ENCODE measurements around the gene PNCK. TPM values are rescaled to one million over a fixed set of nuclear protein-coding genes. Genes with fewer than 3 reads are reported as not detected.

The PNCK gene
- total and polyA plus RNA-seq, 2 of the 13 experiments (the other 11 are each of a cell fraction or from before 2014, with no cell fraction given): 33.1 TPM; not detected in 1

GRCh38 chrX:153685156-153685536, 11.5 kb upstream of the PNCK start (continued):
- TF ChIP-seq ELF1 (CRISPR knock-in tag; IDR thresholded peaks at IDR 0.05): no peak

DNA sequence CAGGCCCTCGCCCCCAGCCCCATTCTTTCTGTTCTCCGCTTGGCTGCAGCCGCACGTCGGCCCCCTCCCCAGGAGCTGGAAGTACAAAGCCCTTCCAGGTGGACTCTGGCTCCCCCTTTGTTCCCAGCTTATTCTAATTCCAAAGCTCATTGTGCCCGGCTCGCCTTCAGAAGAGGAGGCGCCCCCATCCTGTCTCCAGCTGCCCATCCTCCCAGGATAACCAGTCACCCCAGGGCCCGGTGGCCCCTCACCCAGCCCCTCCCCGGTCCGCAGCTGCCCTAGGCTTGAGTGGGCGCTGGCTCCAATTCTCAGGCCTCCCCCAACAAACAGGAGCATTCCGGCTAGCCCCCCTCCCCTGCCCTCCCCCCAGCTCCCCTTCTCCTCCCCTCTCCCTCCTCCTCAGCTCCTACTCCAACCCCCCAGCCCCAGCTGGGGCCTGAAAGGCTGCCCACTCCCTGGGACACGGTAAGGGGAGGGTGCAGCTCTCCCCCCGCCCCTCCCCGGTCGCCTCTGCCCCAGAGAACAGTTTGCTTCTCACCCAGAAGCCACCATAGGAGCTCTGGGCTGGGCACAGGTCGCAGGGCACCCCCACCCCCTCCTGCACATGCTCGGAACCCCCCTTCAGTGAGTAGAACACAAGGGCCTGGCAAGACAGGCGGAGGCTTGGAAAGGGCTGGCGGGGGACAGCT, 11.0 kb upstream of the PNCK start:
- Histone ChIP-seq H3K79me2 (ENCODE audit: insufficient read depth, low read length) (peaks cover 13% of the 10 kb centered on the region), H4K20me1 (ENCODE audit: insufficient read depth, low read length) (peaks cover 3% of the 10 kb centered on the region; the same call in 1 of the 2 replicates), H3K4me2 (ENCODE audit: low read depth, low read length) (peak overlapping the region; percentile 74), H3K4me1 (ENCODE audit: insufficient read depth, low read length) (peaks cover 35% of the 10 kb centered on the region), H3K4me3 (replicated peaks in 1 of 3; ENCODE audit: insufficient read depth in 1 of 3, low read depth in 2 of 3, low read length in 3 of 3) (peak overlapping the region; percentile 54 to 73 (median 60)), H3K36me3 (replicated peaks in 1 of 2; ENCODE audit: control insufficient read depth in 1 of 2, insufficient read depth in 2 of 2, low read length in 2 of 2) (no peaks in the 10 kb centered on the region; a peak in 1 of 5 replicates), H3K9ac (ENCODE audit: insufficient read depth, low read depth, low read length) (peak overlapping the region; percentile 71), H3K9me3 (ENCODE audit: low read length) (no peaks in the 10 kb centered on the region), H2AFZ (ENCODE audit: low read length) (no peak overlapping the region), H3K27ac (ENCODE audit: extremely low read length, insufficient read depth, low read length) (peak overlapping the region; percentile 76), H3K27me3 (ENCODE audit: control insufficient read depth in 1 of 2, insufficient read depth in 2 of 2, low read length in 2 of 2) (no peaks in the 10 kb centered on the region)
- intact Hi-C loops (cut with micrococcal nuclease; ENCODE audit: unreplicated experiment) (no loop called here), in situ Hi-C loops (cut with HindIII; ENCODE audit: extremely low pct_ligation_motif_present, low pct_unique_long_range_greater_than_20kb) (no loop called here)
- no TSS peak for BruUV-seq (replicated peaks)
- under 1% methylated on average over 10 of the region's 21 CpGs for WGBS (ENCODE audit: low lambda C conversion rate)
- DNase-seq (ENCODE audit: low spot score) (peak; percentile 43), FAIRE-seq (no peak), ATAC-seq (peak; percentile 29)
- ChIA-PET CTCF (ENCODE audit: low intra/inter-chr PET ratio, low total read pairs) (no interaction called here), POLR2A (interaction anchor here (0.6 to 1.2 kb wide), 4 partner anchors 9 to 711 kb away, joined by 3 to 4 read pairs (median 3); partner anchors contain the start of genes IDH3G and SSR4)
- 0 out of 2 replicates have a peak, but pooled peaks have one; percentile 44 for TF ChIP-seq PHF21A (CRISPR knock-in tag; IDR thresholded peaks at IDR 0.05)
- TF ChIP-seq STAG1 (CRISPR knock-in tag; IDR thresholded peaks at IDR 0.05): peak; percentile 15; the same call in 1 of the 2 replicates
- peak; percentile 35; the same call in 1 of the 2 replicates for TF ChIP-seq SAP130 (CRISPR knock-in tag; IDR thresholded peaks at IDR 0.05; ENCODE audit: low read depth)
- 0 out of 2 replicates have a peak, but pooled peaks have one; percentile 40 for TF ChIP-seq ZC3H13 (CRISPR knock-in tag; IDR thresholded peaks at IDR 0.05)
- 0 out of 2 replicates have a peak, but pooled peaks have one; percentile 7 for TF ChIP-seq TFAP4 (IDR thresholded peaks at IDR 0.05; ENCODE audit: borderline replicate concordance, low read depth)
- no peak for TF ChIP-seq ZKSCAN8 (CRISPR knock-in tag; IDR thresholded peaks at IDR 0.05; ENCODE audit: borderline replicate concordance)
- TF ChIP-seq, protein P1, sequence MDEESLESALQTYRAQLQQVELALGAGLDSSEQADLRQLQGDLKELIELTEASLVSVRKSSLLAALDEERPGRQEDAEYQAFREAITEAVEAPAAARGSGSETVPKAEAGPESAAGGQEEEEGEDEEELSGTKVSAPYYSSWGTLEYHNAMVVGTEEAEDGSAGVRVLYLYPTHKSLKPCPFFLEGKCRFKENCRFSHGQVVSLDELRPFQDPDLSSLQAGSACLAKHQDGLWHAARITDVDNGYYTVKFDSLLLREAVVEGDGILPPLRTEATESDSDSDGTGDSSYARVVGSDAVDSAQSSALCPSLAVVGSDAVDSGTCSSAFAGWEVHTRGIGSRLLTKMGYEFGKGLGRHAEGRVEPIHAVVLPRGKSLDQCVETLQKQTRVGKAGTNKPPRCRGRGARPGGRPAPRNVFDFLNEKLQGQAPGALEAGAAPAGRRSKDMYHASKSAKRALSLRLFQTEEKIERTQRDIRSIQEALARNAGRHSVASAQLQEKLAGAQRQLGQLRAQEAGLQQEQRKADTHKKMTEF (CRISPR knock-in tag; IDR thresholded peaks at IDR 0.05): no peak; the same call in 1 of the 2 replicates
- TF ChIP-seq, protein P2, sequence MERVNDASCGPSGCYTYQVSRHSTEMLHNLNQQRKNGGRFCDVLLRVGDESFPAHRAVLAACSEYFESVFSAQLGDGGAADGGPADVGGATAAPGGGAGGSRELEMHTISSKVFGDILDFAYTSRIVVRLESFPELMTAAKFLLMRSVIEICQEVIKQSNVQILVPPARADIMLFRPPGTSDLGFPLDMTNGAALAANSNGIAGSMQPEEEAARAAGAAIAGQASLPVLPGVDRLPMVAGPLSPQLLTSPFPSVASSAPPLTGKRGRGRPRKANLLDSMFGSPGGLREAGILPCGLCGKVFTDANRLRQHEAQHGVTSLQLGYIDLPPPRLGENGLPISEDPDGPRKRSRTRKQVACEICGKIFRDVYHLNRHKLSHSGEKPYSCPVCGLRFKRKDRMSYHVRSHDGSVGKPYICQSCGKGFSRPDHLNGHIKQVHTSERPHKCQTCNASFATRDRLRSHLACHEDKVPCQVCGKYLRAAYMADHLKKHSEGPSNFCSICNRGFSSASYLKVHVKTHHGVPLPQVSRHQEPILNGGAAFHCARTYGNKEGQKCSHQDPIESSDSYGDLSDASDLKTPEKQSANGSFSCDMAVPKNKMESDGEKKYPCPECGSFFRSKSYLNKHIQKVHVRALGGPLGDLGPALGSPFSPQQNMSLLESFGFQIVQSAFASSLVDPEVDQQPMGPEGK (CRISPR knock-in tag; IDR thresholded peaks at IDR 0.05): peak; percentile 45; the same call in 1 of the 2 replicates
- no peak for TF ChIP-seq SETDB1 (CRISPR knock-in tag; IDR thresholded peaks at IDR 0.05; ENCODE audit: borderline replicate concordance)
- TF ChIP-seq, protein P3, sequence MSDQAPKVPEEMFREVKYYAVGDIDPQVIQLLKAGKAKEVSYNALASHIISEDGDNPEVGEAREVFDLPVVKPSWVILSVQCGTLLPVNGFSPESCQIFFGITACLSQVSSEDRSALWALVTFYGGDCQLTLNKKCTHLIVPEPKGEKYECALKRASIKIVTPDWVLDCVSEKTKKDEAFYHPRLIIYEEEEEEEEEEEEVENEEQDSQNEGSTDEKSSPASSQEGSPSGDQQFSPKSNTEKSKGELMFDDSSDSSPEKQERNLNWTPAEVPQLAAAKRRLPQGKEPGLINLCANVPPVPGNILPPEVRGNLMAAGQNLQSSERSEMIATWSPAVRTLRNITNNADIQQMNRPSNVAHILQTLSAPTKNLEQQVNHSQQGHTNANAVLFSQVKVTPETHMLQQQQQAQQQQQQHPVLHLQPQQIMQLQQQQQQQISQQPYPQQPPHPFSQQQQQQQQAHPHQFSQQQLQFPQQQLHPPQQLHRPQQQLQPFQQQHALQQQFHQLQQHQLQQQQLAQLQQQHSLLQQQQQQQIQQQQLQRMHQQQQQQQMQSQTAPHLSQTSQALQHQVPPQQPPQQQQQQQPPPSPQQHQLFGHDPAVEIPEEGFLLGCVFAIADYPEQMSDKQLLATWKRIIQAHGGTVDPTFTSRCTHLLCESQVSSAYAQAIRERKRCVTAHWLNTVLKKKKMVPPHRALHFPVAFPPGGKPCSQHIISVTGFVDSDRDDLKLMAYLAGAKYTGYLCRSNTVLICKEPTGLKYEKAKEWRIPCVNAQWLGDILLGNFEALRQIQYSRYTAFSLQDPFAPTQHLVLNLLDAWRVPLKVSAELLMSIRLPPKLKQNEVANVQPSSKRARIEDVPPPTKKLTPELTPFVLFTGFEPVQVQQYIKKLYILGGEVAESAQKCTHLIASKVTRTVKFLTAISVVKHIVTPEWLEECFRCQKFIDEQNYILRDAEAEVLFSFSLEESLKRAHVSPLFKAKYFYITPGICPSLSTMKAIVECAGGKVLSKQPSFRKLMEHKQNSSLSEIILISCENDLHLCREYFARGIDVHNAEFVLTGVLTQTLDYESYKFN (CRISPR knock-in tag; conservative IDR thresholded peaks at IDR 0.05): peak; percentile 68
- peak; percentile 46; the same call in 1 of the 2 replicates for TF ChIP-seq ZNF746 (CRISPR knock-in tag; IDR thresholded peaks at IDR 0.05)
- TF ChIP-seq, protein P4, sequence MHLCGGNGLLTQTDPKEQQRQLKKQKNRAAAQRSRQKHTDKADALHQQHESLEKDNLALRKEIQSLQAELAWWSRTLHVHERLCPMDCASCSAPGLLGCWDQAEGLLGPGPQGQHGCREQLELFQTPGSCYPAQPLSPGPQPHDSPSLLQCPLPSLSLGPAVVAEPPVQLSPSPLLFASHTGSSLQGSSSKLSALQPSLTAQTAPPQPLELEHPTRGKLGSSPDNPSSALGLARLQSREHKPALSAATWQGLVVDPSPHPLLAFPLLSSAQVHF (CRISPR knock-in tag; IDR thresholded peaks at IDR 0.05): no peak

All from HepG2 (cell line).